Subcutaneous adipose tissue (tissue), 4 donors: ENCODE results near the gene KIR3DL3. TPM values are rescaled to one million over a fixed set of nuclear protein-coding genes. Genes with fewer than 3 reads are reported as not detected.

ENCODE experiments used
- CTCF ChIP-seq: fragments of 450-650 bp; IDR thresholded peaks from one replicate; pipeline ENCODE4 v1.5.1; 2016; ENCODE audit warnings: low read depth, mild to moderate bottlenecking, control low read depth, antibody characterized with exemption, moderate library complexity
- total RNA-seq, 4 donors: library from RNA; depleted of rRNA; stranded (reverse); fragments of >200 nt; gene quantifications; one replicate each; pipeline ENCODE4 v1.1.0, GENCODE V29; 2016

The KIR3DL3 gene
- total RNA-seq, 4 donors from 2014 or later: not detected

GRCh38 chr19:54696117-54696548 lies 28.1 kb upstream of the KIR3DL3 start:
- no peak for TF ChIP-seq CTCF

DNA sequence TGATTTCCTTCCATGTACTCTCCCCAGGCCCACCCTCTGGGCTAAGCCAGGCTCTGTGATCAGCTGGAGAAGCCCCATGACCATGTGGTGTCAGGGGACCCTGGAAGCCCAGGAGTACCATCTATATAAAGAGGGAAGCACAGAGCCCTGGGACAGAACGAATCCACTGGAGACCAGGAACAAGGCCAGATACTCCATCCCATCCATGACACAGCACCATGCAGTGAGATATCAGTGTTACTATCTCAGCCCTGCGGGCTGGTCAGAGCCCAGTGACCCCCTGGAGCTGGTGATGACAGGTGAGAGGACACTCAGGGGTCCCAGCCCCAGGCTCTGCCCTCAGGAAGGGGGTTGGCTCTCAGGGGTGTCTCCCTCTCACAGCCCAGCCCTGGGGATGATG lies 27.5 kb upstream of the KIR3DL3 start:
- TF ChIP-seq CTCF: no peak

DNA sequence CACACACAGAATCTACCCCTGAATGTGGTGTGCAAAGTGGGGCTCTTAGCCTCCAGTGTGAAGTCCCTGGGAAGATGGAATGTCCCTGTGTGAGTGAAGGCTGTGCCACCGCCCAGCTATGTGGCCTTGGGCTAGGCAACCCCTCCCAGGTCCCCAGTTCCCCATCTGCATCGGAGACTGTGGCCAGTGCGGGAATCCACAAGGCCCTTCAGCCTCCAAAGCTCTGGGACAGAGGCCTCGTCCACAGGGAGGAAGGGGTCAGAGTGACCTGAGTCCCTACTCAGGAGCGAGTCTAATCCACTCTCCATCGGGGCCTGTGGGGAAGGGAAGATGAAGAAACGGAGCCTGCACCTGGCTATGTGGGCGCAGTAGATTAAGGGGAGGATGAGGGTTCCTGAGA lies 19.3 kb upstream of the KIR3DL3 start:
- no peak for TF ChIP-seq CTCF

GRCh38 chr19:54707962-54708361 lies 16.3 kb upstream of the KIR3DL3 start:
- no peak for TF ChIP-seq CTCF

DNA sequence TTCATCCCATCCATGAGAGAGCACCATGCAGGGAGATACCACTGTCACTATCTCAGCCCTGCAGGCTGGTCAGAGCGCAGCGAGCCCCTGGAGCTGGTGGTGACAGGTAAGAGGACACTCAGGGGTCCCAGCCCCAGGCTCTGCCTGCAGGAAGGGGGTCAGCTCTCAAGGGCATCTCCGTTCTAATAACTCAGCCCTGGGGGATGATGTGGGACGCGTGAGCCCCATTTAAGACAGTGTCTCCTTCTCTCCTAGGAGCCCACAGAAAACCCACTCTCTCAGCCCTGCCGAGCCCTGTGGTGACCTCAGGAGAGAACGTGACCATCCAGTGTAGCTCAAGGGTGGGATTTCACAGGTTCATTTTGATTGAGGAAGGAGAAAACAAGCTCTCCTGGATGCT lies 15.5 kb upstream of the KIR3DL3 start:
- TF ChIP-seq CTCF: no peak

GRCh38 chr19:54709212-54709948 lies 14.9 kb upstream of the KIR3DL3 start:
- TF ChIP-seq CTCF: no peak

GRCh38 chr19:54724644-54725043 lies 402 bp downstream of the KIR3DL3 start:
- no peak for TF ChIP-seq CTCF
